GM12878 (cell line): ENCODE data around the gene SPTBN1. TPM values are rescaled to one million over a fixed set of nuclear protein-coding genes. Genes with fewer than 3 reads are reported as not detected.

ENCODE experiments used
- ATAC-seq: fragments of 200-7000 bp; cut with Tn5 transposase; 3 replicates; pipeline ENCODE4 v1.9.1; 2020; ENCODE audit warnings: mild to moderate bottlenecking, moderate library complexity
- BruUV-seq: library from RNA; stranded (reverse); fragments of 400-500 nt; replicated peaks from 2 replicates; lab custom pipeline; 2021; lab: Mats Ljungman, UMichigan
- CTCF ChIA-PET: fragments of 300-600 bp; sonication (Branson Sonifier 250); formaldehyde crosslinking; extraction: SDS; loops from one replicate; lab custom pipeline; 2021; ENCODE audit warnings: inconsistent platforms; lab: Yijun Ruan, JAX
- POLR2A ChIA-PET: fragments of 350-600 bp; formaldehyde crosslinking; extraction: SDS; loops from one replicate; lab custom pipeline; 2021; ENCODE audit warnings: inconsistent platforms; lab: Charles Lee
- RAD21 ChIA-PET: fragments of 300-600 bp; sonication (Branson Sonifier 250); formaldehyde crosslinking; loops from one replicate; lab custom pipeline; 2023; ENCODE audit warnings: antibody characterized with exemption; ENCODE audit not compliant: unreplicated experiment; lab: Charles Lee
- SMC1A ChIA-PET: fragments of 300-600 bp; sonication (Branson Sonifier 250); formaldehyde crosslinking; loops from one replicate; lab custom pipeline; 2023; ENCODE audit not compliant: unreplicated experiment, uncharacterized antibody; lab: Charles Lee
- DNase-seq: peaks from one replicate; pipeline ENCODE4 v3.0.0-alpha.2; 2011; ENCODE audit warnings: low read depth, low spot score
- FAIRE-seq: peaks from 3 replicates; lab custom pipeline; 2011; peaks lifted over from hg19 to GRCh38; lab: Jason Lieb, UNC
- H2AFZ ChIP-seq: 2 replicates; pipeline ENCODE4 v1.6.0; 2011; ENCODE audit warnings: low read depth, low read length, control low read depth; ENCODE audit not compliant: control insufficient read depth
- H3K27ac ChIP-seq: 2 replicates; pipeline ENCODE4 v1.5.1; 2011; ENCODE audit warnings: control low read depth; ENCODE audit not compliant: control insufficient read depth, insufficient read depth
- H3K27me3 ChIP-seq, 2 experiments: replicated peaks in 1 of 2; 2 replicates each; pipeline versions ENCODE4 v1.6.0 to v1.6.1; 2011; ENCODE audit warnings: low read length in 1 of 2; ENCODE audit not compliant: control insufficient read depth in 2 of 2, insufficient read depth in 2 of 2
- H3K36me3 ChIP-seq, 2 experiments: 2 replicates each; pipeline ENCODE4 v1.5.1; 2011; ENCODE audit warnings: low read length in 1 of 2; ENCODE audit not compliant: control insufficient read depth in 2 of 2, insufficient read depth in 2 of 2
- H3K4me1 ChIP-seq: 2 replicates; pipeline ENCODE4 v1.6.1; 2011; ENCODE audit warnings: mild to moderate bottlenecking, low read length, moderate library complexity, mixed read lengths; ENCODE audit not compliant: control insufficient read depth, insufficient read depth
- H3K4me2 ChIP-seq: 2 replicates; pipeline ENCODE4 v1.6.0; 2011; ENCODE audit warnings: control low read depth; ENCODE audit not compliant: control insufficient read depth, insufficient read depth
- H3K4me3 ChIP-seq: fragments of 200-600 bp; sonication (generic); 2 replicates; pipeline ENCODE4 v1.5.1; 2016
- H3K79me2 ChIP-seq: 2 replicates; pipeline ENCODE4 v1.6.0; 2011; ENCODE audit warnings: low read length; ENCODE audit not compliant: control insufficient read depth, insufficient read depth
- H3K9ac ChIP-seq: 2 replicates; pipeline ENCODE4 v1.8.0; 2011; ENCODE audit warnings: low read length, control low read depth, mixed read lengths; ENCODE audit not compliant: control insufficient read depth, insufficient read depth
- H3K9me3 ChIP-seq: replicated peaks from 3 replicates; pipeline ENCODE4 v1.5.1; 2011; ENCODE audit warnings: mild to moderate bottlenecking, low read length; ENCODE audit not compliant: control insufficient read depth, insufficient read depth
- H4K20me1 ChIP-seq: 2 replicates; pipeline ENCODE4 v1.6.0; 2011; ENCODE audit not compliant: control insufficient read depth, insufficient read depth
- BCL11A ChIP-seq: IDR thresholded peaks from 2 replicates; pipeline ENCODE4 v1.6.1; 2011; ENCODE audit warnings: low read depth, low read length
- GABPA ChIP-seq: IDR thresholded peaks from 2 replicates; pipeline ENCODE4 v1.6.1; 2014; ENCODE audit warnings: antibody characterized with exemption, low read depth, mild to moderate bottlenecking, inconsistent platforms
- MEF2A ChIP-seq: IDR thresholded peaks from 2 replicates; pipeline ENCODE4 v1.6.1; 2011; ENCODE audit warnings: low read depth, mild to moderate bottlenecking, low read length, moderate library complexity; ENCODE audit not compliant: insufficient read depth
- NFIC ChIP-seq: IDR thresholded peaks from 2 replicates; pipeline ENCODE4 v1.6.1; 2012; ENCODE audit warnings: low read depth, mild to moderate bottlenecking, inconsistent platforms, low read length, moderate library complexity
- NRF1 ChIP-seq: conservative IDR thresholded peaks from 2 replicates; pipeline ENCODE4 v1.6.1; 2011; ENCODE audit warnings: mild to moderate bottlenecking, low read depth, low read length, improper control_type of control experiment
- ZNF217 ChIP-seq: fragments of 450-650 bp; IDR thresholded peaks from 2 replicates; pipeline ENCODE4 v1.6.1; 2017; ENCODE audit warnings: antibody characterized with exemption, mild to moderate bottlenecking
- WGBS: methylation state at CpG from one replicate; pipeline ENCODE4 v1.1.6; 2016; ENCODE audit warnings: low lambda C conversion rate; ENCODE audit not compliant: insufficient replicate concordance, insufficient coverage; ENCODE audit errors: missing lambda C conversion rate; 5-methylcytosine and 5-hydroxymethylcytosine counted together
- in situ Hi-C: fragments of 300-500 bp; cut with MboI; formaldehyde crosslinking; loops from 9 replicates; pipeline ENCODE4 v1.14.3; 2018; ENCODE audit warnings: mixed read lengths
- intact Hi-C: fragments of 100-400 bp; cut with micrococcal nuclease; formaldehyde crosslinking; loops from one replicate; pipeline ENCODE4 v1.14.2; 2022; ENCODE audit not compliant: unreplicated experiment
- polyA plus RNA-seq, 11 experiments: library from polyadenylated mRNA; depleted of rRNA in 4 of 11; unstranded in 6 of 11; stranded (reverse) in 5 of 11; fragments of >200 nt; fragmentation: Nextera tagmentation in 4 of 11; fragmentation: Illumina TruSeq in 1 of 11; extraction: Ambion mirVana in 4 of 11; extraction: Trizol in 1 of 11; gene quantifications; 1 replicate in 1 of 11; 2 replicates in 10 of 11; pipeline versions ENCODE4 v1.2.1 to v1.2.3, GENCODE V29; 2011 to 2016; ENCODE audit warnings: inconsistent platforms in 2 of 11, missing spikeins in 2 of 11, low read depth in 1 of 11
- total RNA-seq, 4 experiments: library from RNA; depleted of rRNA in 3 of 4; stranded (reverse); fragments of >200 nt in 3 of 4; fragmentation: Illumina TruSeq in 1 of 4; extraction: Trizol in 1 of 4; gene quantifications; 2 replicates each; pipeline versions ENCODE4 v1.2.1 to v1.2.3, GENCODE V29; 2013 to 2021
- TF ChIP-seq, protein P1 (sequence below): IDR thresholded peaks from 2 replicates; pipeline ENCODE4 v1.6.1; 2012; ENCODE audit warnings: improper control_type of control experiment, low read depth, low read length; ENCODE audit not compliant: insufficient replicate concordance
- TF ChIP-seq, protein P2 (sequence below): IDR thresholded peaks from 2 replicates; pipeline ENCODE4 v1.6.1; 2012; ENCODE audit warnings: mild to moderate bottlenecking, low read depth, low read length

SPTBN1 gene
- total and polyA plus RNA-seq, 10 of the 15 experiments (the other 5 are each of a cell fraction or from before 2014, with no cell fraction given) = 20.6 to 154 (median 76.7) TPM

DNA sequence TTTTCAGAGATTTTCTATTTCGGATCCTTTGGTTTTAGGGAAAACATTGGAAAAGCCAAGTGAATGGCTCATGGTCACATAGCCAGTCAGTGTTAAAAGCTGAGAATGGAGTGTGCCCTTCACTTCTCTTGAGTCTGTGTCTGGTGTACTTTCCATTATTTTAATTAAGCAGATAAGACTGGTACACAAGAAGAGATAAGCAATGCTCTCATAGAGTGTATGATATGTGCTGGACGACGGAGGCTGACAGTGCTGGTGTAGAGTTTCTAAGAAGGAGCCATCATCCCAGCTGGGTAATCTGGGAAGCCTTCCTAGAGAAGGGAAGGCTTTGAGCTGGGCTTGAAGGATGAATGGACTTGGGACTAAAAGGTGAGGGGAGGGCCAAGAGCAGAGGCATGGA is 93.3 kb downstream of the SPTBN1 start (continued):
- TF ChIP-seq, protein P1, sequence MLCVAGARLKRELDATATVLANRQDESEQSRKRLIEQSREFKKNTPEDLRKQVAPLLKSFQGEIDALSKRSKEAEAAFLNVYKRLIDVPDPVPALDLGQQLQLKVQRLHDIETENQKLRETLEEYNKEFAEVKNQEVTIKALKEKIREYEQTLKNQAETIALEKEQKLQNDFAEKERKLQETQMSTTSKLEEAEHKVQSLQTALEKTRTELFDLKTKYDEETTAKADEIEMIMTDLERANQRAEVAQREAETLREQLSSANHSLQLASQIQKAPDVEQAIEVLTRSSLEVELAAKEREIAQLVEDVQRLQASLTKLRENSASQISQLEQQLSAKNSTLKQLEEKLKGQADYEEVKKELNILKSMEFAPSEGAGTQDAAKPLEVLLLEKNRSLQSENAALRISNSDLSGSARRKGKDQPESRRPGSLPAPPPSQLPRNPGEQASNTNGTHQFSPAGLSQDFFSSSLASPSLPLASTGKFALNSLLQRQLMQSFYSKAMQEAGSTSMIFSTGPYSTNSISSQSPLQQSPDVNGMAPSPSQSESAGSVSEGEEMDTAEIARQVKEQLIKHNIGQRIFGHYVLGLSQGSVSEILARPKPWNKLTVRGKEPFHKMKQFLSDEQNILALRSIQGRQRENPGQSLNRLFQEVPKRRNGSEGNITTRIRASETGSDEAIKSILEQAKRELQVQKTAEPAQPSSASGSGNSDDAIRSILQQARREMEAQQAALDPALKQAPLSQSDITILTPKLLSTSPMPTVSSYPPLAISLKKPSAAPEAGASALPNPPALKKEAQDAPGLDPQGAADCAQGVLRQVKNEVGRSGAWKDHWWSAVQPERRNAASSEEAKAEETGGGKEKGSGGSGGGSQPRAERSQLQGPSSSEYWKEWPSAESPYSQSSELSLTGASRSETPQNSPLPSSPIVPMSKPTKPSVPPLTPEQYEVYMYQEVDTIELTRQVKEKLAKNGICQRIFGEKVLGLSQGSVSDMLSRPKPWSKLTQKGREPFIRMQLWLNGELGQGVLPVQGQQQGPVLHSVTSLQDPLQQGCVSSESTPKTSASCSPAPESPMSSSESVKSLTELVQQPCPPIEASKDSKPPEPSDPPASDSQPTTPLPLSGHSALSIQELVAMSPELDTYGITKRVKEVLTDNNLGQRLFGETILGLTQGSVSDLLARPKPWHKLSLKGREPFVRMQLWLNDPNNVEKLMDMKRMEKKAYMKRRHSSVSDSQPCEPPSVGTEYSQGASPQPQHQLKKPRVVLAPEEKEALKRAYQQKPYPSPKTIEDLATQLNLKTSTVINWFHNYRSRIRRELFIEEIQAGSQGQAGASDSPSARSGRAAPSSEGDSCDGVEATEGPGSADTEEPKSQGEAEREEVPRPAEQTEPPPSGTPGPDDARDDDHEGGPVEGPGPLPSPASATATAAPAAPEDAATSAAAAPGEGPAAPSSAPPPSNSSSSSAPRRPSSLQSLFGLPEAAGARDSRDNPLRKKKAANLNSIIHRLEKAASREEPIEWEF = no peak
- no peak for TF ChIP-seq ZNF217
- TF ChIP-seq NFIC = no peak
- no peak for TF ChIP-seq NRF1
- TF ChIP-seq, all 136 proteins: peak for 0

DNA sequence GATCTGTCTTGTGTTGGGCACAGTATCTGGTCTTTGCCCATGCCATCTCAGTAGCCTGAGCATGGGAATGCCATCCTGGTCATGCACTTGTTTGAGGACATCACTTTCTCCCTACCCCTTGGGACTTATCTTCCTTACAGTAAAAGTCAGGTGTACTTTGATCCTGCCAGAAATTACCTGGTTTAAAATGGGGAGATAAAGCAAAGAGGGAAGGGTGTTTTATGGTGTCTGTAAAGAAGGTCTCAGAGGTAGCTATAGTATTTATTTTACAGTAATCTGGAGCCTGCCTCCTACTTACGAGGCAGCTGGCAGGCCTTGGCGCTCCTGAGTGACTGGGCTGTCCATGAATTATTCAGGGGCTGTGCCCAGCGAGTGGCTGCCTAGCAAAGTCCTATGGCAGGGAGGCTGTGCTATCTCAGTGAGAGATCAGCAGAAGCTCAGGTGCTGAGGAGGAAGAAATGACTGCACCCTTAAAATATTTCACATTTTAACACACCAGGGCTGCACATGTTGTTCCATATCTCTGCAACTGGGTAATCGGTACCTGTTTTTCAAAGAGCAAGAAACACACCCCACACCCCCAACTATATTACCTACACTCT is 93.9 kb downstream of the SPTBN1 start:
- Histone ChIP-seq H3K79me2 (no peaks in the 10 kb centered on the region), H3K4me3 (no peak overlapping the region), H3K9ac (no peak overlapping the region), H4K20me1 (no peaks in the 10 kb centered on the region), H2AFZ (no peak overlapping the region), H3K36me3 (no peaks in the 10 kb centered on the region), H3K4me1 (peaks cover 17% of the 10 kb centered on the region), H3K27me3 (no peaks in the 10 kb centered on the region), H3K4me2 (no peak overlapping the region), H3K9me3 (no peaks in the 10 kb centered on the region), H3K27ac (no peak overlapping the region)
- no peak for ATAC-seq
- BruUV-seq = no TSS peak
- CTCF ChIA-PET = interaction anchor here (1.5 to 4.2 kb wide), 3 partner anchors 10 to 26 kb away, joined by 5 to 15 read pairs (median 8); no protein-coding TSS in a partner anchor
- no peak for DNase-seq
- in situ Hi-C loops (no loop called here), intact Hi-C loops (no loop called here)
- FAIRE-seq = no peak
- 93% methylated on average over 4 of the region's 4 CpGs for WGBS
- TF ChIP-seq BCL11A (no peak), GABPA (no peak), MEF2A (no peak)
- TF ChIP-seq, protein P2, sequence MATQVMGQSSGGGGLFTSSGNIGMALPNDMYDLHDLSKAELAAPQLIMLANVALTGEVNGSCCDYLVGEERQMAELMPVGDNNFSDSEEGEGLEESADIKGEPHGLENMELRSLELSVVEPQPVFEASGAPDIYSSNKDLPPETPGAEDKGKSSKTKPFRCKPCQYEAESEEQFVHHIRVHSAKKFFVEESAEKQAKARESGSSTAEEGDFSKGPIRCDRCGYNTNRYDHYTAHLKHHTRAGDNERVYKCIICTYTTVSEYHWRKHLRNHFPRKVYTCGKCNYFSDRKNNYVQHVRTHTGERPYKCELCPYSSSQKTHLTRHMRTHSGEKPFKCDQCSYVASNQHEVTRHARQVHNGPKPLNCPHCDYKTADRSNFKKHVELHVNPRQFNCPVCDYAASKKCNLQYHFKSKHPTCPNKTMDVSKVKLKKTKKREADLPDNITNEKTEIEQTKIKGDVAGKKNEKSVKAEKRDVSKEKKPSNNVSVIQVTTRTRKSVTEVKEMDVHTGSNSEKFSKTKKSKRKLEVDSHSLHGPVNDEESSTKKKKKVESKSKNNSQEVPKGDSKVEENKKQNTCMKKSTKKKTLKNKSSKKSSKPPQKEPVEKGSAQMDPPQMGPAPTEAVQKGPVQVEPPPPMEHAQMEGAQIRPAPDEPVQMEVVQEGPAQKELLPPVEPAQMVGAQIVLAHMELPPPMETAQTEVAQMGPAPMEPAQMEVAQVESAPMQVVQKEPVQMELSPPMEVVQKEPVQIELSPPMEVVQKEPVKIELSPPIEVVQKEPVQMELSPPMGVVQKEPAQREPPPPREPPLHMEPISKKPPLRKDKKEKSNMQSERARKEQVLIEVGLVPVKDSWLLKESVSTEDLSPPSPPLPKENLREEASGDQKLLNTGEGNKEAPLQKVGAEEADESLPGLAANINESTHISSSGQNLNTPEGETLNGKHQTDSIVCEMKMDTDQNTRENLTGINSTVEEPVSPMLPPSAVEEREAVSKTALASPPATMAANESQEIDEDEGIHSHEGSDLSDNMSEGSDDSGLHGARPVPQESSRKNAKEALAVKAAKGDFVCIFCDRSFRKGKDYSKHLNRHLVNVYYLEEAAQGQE = no peak
- POLR2A ChIA-PET = interaction anchor here (0.9 to 5.8 kb wide), 3 partner anchors 10 to 44 kb away, joined by 3 to 51 read pairs (median 3); no protein-coding TSS in a partner anchor
- SMC1A ChIA-PET = interaction anchor here (1.1 to 1.4 kb wide), 3 partner anchors 9 to 26 kb away, joined by 3 to 10 read pairs (median 4); no protein-coding TSS in a partner anchor
- RAD21 ChIA-PET = interaction anchor here (1.5 to 1.9 kb wide), 3 partner anchors 9 to 84 kb away, joined by 5 read pairs; no protein-coding TSS in a partner anchor
